Measurements from ENCODE around the gene PSMG3.
A peak's percentile ranks its signal among the peaks of the same experiment; 100 is the strongest.
"Not testable (repeated sequence)": the region's sequence is repeated elsewhere in the genome, so short reads cannot be mapped to it uniquely, and the experiment has no call there.

The PSMG3 gene

GRCh38 chr7:1533547-1534329 is 36.1 kb downstream of the PSMG3 start:
- DNase-seq (ENCODE audit: low spot score), result no peak

DNA sequence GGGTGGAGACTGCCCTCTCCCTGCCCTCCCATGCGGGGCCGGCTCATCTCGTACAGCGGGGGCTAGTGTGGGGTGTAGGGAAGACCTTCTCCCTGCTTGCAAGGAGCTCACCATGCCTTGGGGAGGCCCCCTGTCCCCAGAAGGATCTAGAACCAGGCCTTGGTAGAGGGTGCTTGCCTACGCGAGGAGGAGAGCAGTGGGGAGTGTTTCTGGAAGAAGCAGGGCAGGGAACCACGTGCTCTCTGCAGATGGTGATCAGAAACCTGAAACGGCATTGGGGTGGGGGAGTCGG is 36.6 kb downstream of the PSMG3 start:
- DNase-seq (ENCODE audit: low spot score), result no peak

GRCh38 chr7:1532456-1533254 is 37.2 kb downstream of the PSMG3 start:
- DNase-seq (ENCODE audit: low spot score), result no peak

GRCh38 chr7:1531979-1532455 is 37.8 kb downstream of the PSMG3 start:
- DNase-seq (ENCODE audit: low spot score), result no peak

DNA sequence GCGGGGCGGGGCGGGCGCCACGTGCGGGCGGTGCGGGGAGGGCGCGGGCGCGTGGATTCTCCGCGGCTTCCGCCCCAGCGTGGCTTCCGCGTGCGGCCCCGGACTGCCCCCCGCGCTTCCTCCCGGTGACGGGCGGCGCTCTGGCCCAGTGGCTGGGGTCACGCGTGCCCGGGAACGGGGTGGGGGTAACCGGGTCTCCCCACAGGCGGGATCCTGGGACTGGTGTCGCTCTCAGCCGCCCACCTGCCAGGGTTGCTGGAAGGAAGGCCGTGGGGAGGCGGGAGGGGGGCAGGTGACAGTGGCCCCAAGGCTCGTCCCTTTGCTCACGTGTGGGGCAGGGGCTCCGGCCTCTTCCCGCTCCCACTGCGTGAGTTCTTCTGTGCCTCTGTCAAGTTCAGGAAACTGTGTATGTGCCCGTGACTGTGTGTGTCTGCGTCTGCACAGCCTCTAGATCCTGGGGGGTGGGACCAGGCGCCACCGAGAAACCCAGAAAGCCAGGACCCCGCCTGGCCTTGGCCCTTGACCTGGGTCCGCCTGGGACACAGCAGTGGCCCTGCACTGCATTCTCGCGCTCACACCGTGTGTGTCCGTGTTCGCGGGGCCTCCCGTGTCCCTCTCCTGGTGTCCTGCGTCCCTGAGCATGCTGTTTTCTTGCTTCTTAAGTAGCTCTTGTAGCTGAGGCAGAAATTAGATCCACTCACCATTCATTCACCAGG is 38.4 kb downstream of the PSMG3 start:
- DNase-seq (ENCODE audit: low spot score), result peak; percentile 45

GRCh38 chr7:1530946-1531262 is 38.9 kb downstream of the PSMG3 start:
- DNase-seq (ENCODE audit: low spot score), result no peak

- no peak for DNase-seq (ENCODE audit: low spot score)
These were observed 40.3 kb downstream of the PSMG3 start for GRCh38 chr7:1529383-1530116.

DNA sequence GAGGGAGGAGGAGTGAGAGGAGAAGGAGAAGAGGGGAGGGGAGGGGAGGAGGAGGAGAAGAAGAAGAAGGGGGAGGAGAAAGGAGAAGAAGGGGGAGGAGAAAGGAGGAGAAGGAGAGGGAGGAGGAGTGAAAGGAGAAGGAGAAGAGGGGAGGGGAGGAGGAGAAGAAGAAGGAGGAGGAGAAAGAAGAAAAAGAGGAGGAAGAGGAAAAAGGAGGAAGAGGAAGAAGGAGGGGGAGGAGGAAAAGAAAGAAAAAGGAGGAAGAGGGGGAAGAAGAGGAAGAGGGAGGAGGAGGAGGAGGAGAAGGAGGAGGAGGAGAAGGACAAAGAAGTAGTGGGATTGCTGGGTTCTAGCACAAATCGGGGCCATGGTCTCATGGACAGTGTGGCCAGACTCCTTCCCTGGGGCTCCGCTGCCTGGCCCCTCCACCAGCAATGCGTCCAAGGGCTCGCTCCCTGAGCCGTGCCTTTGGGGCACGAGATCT is 43.5 kb downstream of the PSMG3 start:
- no peak for DNase-seq (ENCODE audit: low spot score)

- no peak for DNase-seq (ENCODE audit: low spot score)
These were observed 44.4 kb downstream of the PSMG3 start for GRCh38 chr7:1525409-1525808.

- DNase-seq (ENCODE audit: low spot score), result no peak
These were observed 46.0 kb downstream of the PSMG3 start for GRCh38 chr7:1523844-1524243.

GRCh38 chr7:1523208-1523607 is 46.6 kb downstream of the PSMG3 start:
- no peak for DNase-seq (ENCODE audit: low spot score)

DNA sequence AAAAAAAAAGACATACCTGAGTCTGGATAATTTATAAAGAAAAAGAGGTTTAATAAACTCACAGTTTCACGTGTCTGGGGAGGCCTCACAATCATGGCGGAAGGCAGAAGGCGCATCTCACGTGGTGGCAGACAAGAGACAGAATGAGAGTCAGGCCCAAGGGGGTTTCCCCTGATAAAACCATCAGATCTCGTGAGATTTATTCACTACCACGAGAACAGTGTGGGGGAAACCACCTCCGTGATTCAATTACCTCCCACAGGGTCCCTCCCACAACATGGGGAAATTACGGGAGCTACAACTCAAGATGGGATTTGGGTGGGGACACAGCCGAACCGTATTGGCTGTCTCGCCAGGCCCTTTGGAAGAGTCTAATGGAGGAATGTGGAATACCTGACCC is 48.4 kb downstream of the PSMG3 start:
- no peak for DNase-seq (ENCODE audit: low spot score)

- DNase-seq (ENCODE audit: low spot score), result no peak
These were observed 49.1 kb downstream of the PSMG3 start for GRCh38 chr7:1520539-1521234.

- not testable (repeated sequence) for DNase-seq (ENCODE audit: low spot score)
These were observed 50.4 kb downstream of the PSMG3 start for GRCh38 chr7:1519322-1519922.
